ENCODE data around the gene MYO19. TPM values are rescaled to one million over a fixed set of nuclear protein-coding genes. Genes with fewer than 3 reads are reported as not detected.

The MYO19 gene
- total RNA-seq, 1 experiment from 2014 or later, result 167 TPM

- no peak overlapping the region for H2AFZ ChIP-seq (ENCODE audit: low read depth, low read length, poor library complexity, severe bottlenecking)
- ChIA-PET CTCF (no interaction called here), RAD21 (ENCODE audit: low non-redundant PET in 1 of 2, low total read pairs in 2 of 2, uncharacterized antibody in 2 of 2, unreplicated experiment in 2 of 2) (no interaction called here), POLR2A (no interaction called here)
- H3K9me3 ChIP-seq (ENCODE audit: control insufficient read depth in 1 of 2, insufficient read depth in 1 of 2, low read depth in 1 of 2, low read length in 2 of 2), result no peaks in the 10 kb centered on the region
- H3K27ac ChIP-seq (ENCODE audit: low read depth, low read length), result no peak overlapping the region
- H3K4me3 ChIP-seq (replicated peaks in 1 of 2; ENCODE audit: low read depth in 1 of 2, low read length in 2 of 2), result no peak overlapping the region
- BruUV-seq (replicated peaks), result no TSS peak
- no peak for ATAC-seq
- DNase-seq (ENCODE audit: low read depth, low spot score), result no peak
- intact Hi-C loops (cut with micrococcal nuclease), result no loop called here
- H3K79me2 ChIP-seq (ENCODE audit: insufficient read depth, low read length), result no peaks in the 10 kb centered on the region
- H3K4me2 ChIP-seq (ENCODE audit: low read length), result no peak overlapping the region
- H3K27me3 ChIP-seq (ENCODE audit: insufficient read depth, low read length), result no peaks in the 10 kb centered on the region
- H3K36me3 ChIP-seq (ENCODE audit: control insufficient read depth in 1 of 2, insufficient read depth in 2 of 2, low read length in 2 of 2), result peaks cover 52 to 73% of the 10 kb centered on the region in 2 experiments
- H3K9me2 ChIP-seq (ENCODE audit: insufficient read depth), result no peaks in the 10 kb centered on the region
- no peak overlapping the region for H3K9ac ChIP-seq (ENCODE audit: low read length)
- TF ChIP-seq ZFX (IDR thresholded peaks at IDR 0.05) (no peak), SP1 (IDR thresholded peaks at IDR 0.05; ENCODE audit: low read depth) (no peak), EZH2 (IDR thresholded peaks at IDR 0.05) (no peak)
- H3K4me1 ChIP-seq (ENCODE audit: control insufficient read depth in 1 of 2, insufficient read depth in 2 of 2, low read length in 2 of 2), result no peaks in the 10 kb centered on the region
- H4K20me1 ChIP-seq (ENCODE audit: insufficient read depth), result no peaks in the 10 kb centered on the region
These were observed 30.5 kb downstream of the MYO19 start for GRCh38 chr17:36504156-36504545.

DNA sequence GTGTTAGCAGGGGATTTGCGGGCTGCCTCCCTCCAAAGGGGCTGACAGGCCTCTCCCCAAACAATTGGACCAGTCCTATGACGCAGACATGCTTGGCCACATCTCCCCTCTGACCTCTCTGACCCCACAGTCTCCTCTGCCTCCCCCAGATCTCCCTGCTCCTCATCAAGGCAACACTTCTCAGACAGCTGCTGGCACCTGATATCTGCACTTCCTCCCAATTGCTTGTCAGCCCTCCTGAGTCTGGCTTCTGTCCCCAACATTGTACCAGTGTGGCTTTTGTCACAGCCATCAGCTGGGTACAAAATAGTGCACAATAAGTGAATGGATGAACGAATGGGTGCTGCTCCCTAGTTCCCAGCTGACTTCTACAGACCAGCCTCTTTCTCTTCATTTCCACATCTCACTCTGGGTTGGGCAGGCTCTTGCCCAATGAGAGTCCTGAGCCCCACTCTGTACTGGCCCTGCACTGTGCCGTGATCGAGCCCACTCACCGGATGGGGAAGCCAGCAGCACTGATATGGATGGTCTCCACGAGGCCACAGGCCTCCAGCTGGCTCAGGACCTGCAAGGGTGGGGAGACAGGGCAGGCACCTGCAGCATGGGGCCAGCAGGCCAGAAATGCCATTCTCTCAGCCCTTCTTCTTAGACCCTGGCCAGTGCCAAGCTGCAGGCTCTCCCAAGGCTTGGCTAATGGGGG, 31.1 kb downstream of the MYO19 start:
- no peaks in the 10 kb centered on the region for H3K27me3 ChIP-seq (ENCODE audit: insufficient read depth, low read length)
- H3K9me2 ChIP-seq (ENCODE audit: insufficient read depth), result no peaks in the 10 kb centered on the region
- H3K36me3 ChIP-seq (ENCODE audit: control insufficient read depth in 1 of 2, insufficient read depth in 2 of 2, low read length in 2 of 2), result peaks cover 47 to 76% of the 10 kb centered on the region in 2 experiments
- no TSS peak for BruUV-seq (replicated peaks)
- H3K27ac ChIP-seq (ENCODE audit: low read depth, low read length), result no peak overlapping the region
- POLR2A ChIA-PET, result no interaction called here
- TF ChIP-seq, protein P1, sequence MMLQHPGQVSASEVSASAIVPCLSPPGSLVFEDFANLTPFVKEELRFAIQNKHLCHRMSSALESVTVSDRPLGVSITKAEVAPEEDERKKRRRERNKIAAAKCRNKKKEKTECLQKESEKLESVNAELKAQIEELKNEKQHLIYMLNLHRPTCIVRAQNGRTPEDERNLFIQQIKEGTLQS (IDR thresholded peaks at IDR 0.05), result no peak
- TF ChIP-seq FOSL1 (IDR thresholded peaks at IDR 0.05; ENCODE audit: low read depth), result no peak
- TF ChIP-seq ZFX (IDR thresholded peaks at IDR 0.05), result no peak
- no peak for TF ChIP-seq EZH2 (IDR thresholded peaks at IDR 0.05)
- TF ChIP-seq YY1 (IDR thresholded peaks at IDR 0.05; ENCODE audit: extremely low read depth, insufficient replicate concordance, low read depth, low read length), result no peak
- no peak for TF ChIP-seq ZNF274 (IDR thresholded peaks at IDR 0.05; ENCODE audit: low read depth, low read length)
- TF ChIP-seq POLR2A (IDR thresholded peaks at IDR 0.05; ENCODE audit: borderline replicate concordance, extremely low read depth, insufficient read depth, insufficient read length), result no peak
- H3K4me2 ChIP-seq (ENCODE audit: low read length), result no peak overlapping the region
- CTCF ChIA-PET, result no interaction called here
- no peaks in the 10 kb centered on the region for H3K9me3 ChIP-seq (ENCODE audit: control insufficient read depth in 1 of 2, insufficient read depth in 1 of 2, low read depth in 1 of 2, low read length in 2 of 2)
- H4K20me1 ChIP-seq (ENCODE audit: insufficient read depth), result no peaks in the 10 kb centered on the region
- H3K9ac ChIP-seq (ENCODE audit: low read length), result no peak overlapping the region
- no peak overlapping the region for H2AFZ ChIP-seq (ENCODE audit: low read depth, low read length, poor library complexity, severe bottlenecking)
- H3K79me2 ChIP-seq (ENCODE audit: insufficient read depth, low read length), result no peaks in the 10 kb centered on the region
- no peak overlapping the region for H3K4me3 ChIP-seq (replicated peaks in 1 of 2; ENCODE audit: low read depth in 1 of 2, low read length in 2 of 2)
- RAD21 ChIA-PET (ENCODE audit: low non-redundant PET in 1 of 2, low total read pairs in 2 of 2, uncharacterized antibody in 2 of 2, unreplicated experiment in 2 of 2), result no interaction called here
- no peaks in the 10 kb centered on the region for H3K4me1 ChIP-seq (ENCODE audit: control insufficient read depth in 1 of 2, insufficient read depth in 2 of 2, low read length in 2 of 2)
- DNase-seq (ENCODE audit: low read depth, low spot score), result no peak
- no peak for ATAC-seq
- intact Hi-C loops (cut with micrococcal nuclease), result no loop called here

All from HCT116 (cell line).